HepG2 (cell line): ENCODE data around the gene ARMC8. TPM values are rescaled to one million over a fixed set of nuclear protein-coding genes. Genes with fewer than 3 reads are reported as not detected.

Experiments used
- CCAR2 ChIP-seq: fragments of 200-400 bp; formaldehyde crosslinking; optimal IDR thresholded peaks from 2 replicates; pipeline ENCODE3; 2018; ENCODE audit warnings: low read depth, mild to moderate bottlenecking, low read length, moderate library complexity
- DMAP1 ChIP-seq: IDR thresholded peaks from 2 replicates; pipeline ENCODE4 v1.6.1; 2016
- FIP1L1 ChIP-seq: fragments of 200-400 bp; formaldehyde crosslinking; IDR thresholded peaks from 2 replicates; pipeline ENCODE4 v1.6.1; 2018; ENCODE audit warnings: low read depth, mild to moderate bottlenecking, low read length, moderate library complexity, borderline replicate concordance; ENCODE audit not compliant: insufficient read depth
- GTF3A ChIP-seq: sonication (generic); formaldehyde crosslinking; conservative IDR thresholded peaks from 2 replicates; pipeline ENCODE4 v1.4.0; 2020; ENCODE audit warnings: mild to moderate bottlenecking, missing genetic modification reagents
- HIC2 ChIP-seq: sonication (generic); formaldehyde crosslinking; IDR thresholded peaks from 2 replicates; pipeline ENCODE4 v1.9.0; 2022; ENCODE audit warnings: low read depth, missing genetic modification reagents
- JARID2 ChIP-seq: sonication (generic); formaldehyde crosslinking; IDR thresholded peaks from 2 replicates; pipeline ENCODE4 v1.8.1; 2023; ENCODE audit warnings: missing genetic modification reagents, inconsistent platforms; ENCODE audit not compliant: insufficient replicate concordance
- KLF16 ChIP-seq, 2 experiments: sonication (generic) in 1 of 2; formaldehyde crosslinking in 1 of 2; IDR thresholded peaks; 2 replicates each; pipeline versions ENCODE4 v1.6.1 to v1.8.0; 2016 to 2023; ENCODE audit warnings: missing genetic modification reagents in 2 of 2, missing compliant biosample characterization in 1 of 2
- MAZ ChIP-seq, 2 experiments: sonication (generic) in 1 of 2; formaldehyde crosslinking in 1 of 2; IDR thresholded peaks; 2 replicates each; pipeline versions ENCODE4 v1.5.0 to v1.6.1; 2012 to 2020; ENCODE audit warnings: low read depth in 2 of 2, mild to moderate bottlenecking in 2 of 2, borderline replicate concordance in 1 of 2, improper control_type of control experiment in 1 of 2, low read length in 1 of 2, missing genetic modification reagents in 1 of 2, moderate library complexity in 1 of 2
- MTA3 ChIP-seq: sonication (generic); formaldehyde crosslinking; IDR thresholded peaks from 2 replicates; pipeline ENCODE4 v1.4.0; 2020; ENCODE audit warnings: missing genetic modification reagents
- PAX8 ChIP-seq: sonication (generic); formaldehyde crosslinking; IDR thresholded peaks from 2 replicates; pipeline ENCODE4 v1.8.0; 2022; ENCODE audit warnings: mild to moderate bottlenecking, missing genetic modification reagents, borderline replicate concordance
- SP140L ChIP-seq: sonication (generic); formaldehyde crosslinking; IDR thresholded peaks from 2 replicates; pipeline ENCODE4 v1.4.0; 2020; ENCODE audit warnings: missing genetic modification reagents, borderline replicate concordance
- SSRP1 ChIP-seq: IDR thresholded peaks from 2 replicates; pipeline ENCODE4 v1.6.1; 2016; ENCODE audit warnings: control low read depth
- TBL1XR1 ChIP-seq: fragments of 150-350 bp; IDR thresholded peaks from 2 replicates; pipeline ENCODE4 v1.6.1; 2014; ENCODE audit warnings: borderline replicate concordance, low read length; ENCODE audit not compliant: partially characterized antibody
- TIGD3 ChIP-seq: sonication (generic); formaldehyde crosslinking; IDR thresholded peaks from 2 replicates; pipeline ENCODE4 v1.5.1; 2020; ENCODE audit warnings: mild to moderate bottlenecking, missing genetic modification reagents, borderline replicate concordance
- ZBTB43 ChIP-seq: sonication (generic); formaldehyde crosslinking; conservative IDR thresholded peaks from 2 replicates; pipeline ENCODE4 v1.4.0; 2020; ENCODE audit warnings: missing genetic modification reagents
- ZNF282 ChIP-seq: fragments of 450-650 bp; IDR thresholded peaks from 2 replicates; pipeline ENCODE4 v1.6.1; 2018; ENCODE audit not compliant: partially characterized antibody
- ZNF547 ChIP-seq: sonication (generic); formaldehyde crosslinking; IDR thresholded peaks from 2 replicates; pipeline ENCODE4 v1.5.1; 2020; ENCODE audit warnings: mild to moderate bottlenecking, missing genetic modification reagents
- ZNF572 ChIP-seq: sonication (generic); formaldehyde crosslinking; IDR thresholded peaks from 2 replicates; pipeline ENCODE4 v1.5.1; 2020; ENCODE audit warnings: mild to moderate bottlenecking, missing genetic modification reagents
- polyA plus RNA-seq, 8 experiments: library from polyadenylated mRNA; depleted of rRNA in 3 of 8; stranded (reverse) in 7 of 8; unstranded in 1 of 8; fragments of >200 nt; fragmentation: Illumina TruSeq in 4 of 8; extraction: Trizol in 4 of 8; gene quantifications; 2 replicates each; pipeline versions ENCODE4 v1.2.1 to v1.2.3, GENCODE V29; 2011 to 2016; ENCODE audit warnings: low read depth in 4 of 8, missing spikeins in 1 of 8, mixed read lengths in 1 of 8; ENCODE audit not compliant: insufficient read depth in 1 of 8
- total RNA-seq, 5 experiments: library from RNA; depleted of rRNA; stranded (reverse); fragments of >200 nt; fragmentation: Illumina TruSeq; extraction: Trizol; gene quantifications; 2 replicates each; pipeline ENCODE4 v1.2.3, GENCODE V29; 2016; ENCODE audit warnings: low read depth in 1 of 5
- TF ChIP-seq, protein P1 (sequence below): sonication (generic); formaldehyde crosslinking; IDR thresholded peaks from 2 replicates; pipeline ENCODE4 v1.4.0; 2020; ENCODE audit warnings: missing genetic modification reagents
- TF ChIP-seq, protein P2 (sequence below): sonication (generic); formaldehyde crosslinking; conservative IDR thresholded peaks from 2 replicates; pipeline ENCODE4 v1.5.0; 2020; ENCODE audit warnings: missing genetic modification reagents

ARMC8 gene
- total and polyA plus RNA-seq, 2 of the 13 experiments (the other 11 are each of a cell fraction or from before 2014, with no cell fraction given) = 38.9 to 55.3 TPM

DNA sequence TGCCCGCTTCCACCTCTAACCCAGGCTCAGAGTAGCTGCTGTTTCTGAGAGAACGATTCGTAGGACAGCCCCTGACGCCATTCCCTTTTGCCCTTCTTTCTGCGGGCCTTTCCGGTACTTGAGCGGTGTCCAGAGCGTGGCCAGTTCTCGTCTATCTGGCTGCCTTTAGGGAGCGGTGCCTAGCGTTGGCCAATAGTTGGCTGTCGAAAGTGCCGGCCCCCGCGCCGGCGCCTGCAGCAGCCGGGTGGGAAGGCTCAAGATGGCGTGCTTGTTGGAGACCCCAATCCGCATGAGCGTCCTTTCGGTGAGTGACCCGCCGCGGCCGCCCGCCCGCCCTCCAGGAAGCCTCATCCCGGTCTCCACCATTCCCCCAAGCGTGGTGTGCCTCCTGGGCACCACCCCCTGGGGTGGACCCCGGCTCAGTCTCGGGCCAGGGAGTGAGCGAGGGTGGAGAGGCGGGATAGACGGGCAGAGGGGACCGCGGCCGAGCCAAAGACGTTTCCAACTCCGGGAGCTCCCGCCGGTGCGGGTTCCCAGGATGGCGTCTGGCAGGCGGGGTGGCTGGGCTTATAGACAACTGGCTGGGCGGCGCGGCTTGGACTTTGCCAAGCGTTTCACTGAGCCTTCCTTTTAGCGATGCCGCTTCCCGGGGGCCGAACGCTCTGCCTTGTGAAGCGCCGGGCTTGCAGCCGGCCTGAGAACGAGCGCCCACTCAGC, at the start of gene ARMC8 (continued):
- TF ChIP-seq, protein P1, sequence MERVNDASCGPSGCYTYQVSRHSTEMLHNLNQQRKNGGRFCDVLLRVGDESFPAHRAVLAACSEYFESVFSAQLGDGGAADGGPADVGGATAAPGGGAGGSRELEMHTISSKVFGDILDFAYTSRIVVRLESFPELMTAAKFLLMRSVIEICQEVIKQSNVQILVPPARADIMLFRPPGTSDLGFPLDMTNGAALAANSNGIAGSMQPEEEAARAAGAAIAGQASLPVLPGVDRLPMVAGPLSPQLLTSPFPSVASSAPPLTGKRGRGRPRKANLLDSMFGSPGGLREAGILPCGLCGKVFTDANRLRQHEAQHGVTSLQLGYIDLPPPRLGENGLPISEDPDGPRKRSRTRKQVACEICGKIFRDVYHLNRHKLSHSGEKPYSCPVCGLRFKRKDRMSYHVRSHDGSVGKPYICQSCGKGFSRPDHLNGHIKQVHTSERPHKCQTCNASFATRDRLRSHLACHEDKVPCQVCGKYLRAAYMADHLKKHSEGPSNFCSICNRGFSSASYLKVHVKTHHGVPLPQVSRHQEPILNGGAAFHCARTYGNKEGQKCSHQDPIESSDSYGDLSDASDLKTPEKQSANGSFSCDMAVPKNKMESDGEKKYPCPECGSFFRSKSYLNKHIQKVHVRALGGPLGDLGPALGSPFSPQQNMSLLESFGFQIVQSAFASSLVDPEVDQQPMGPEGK (CRISPR knock-in tag) = peak; percentile 55
- peak; percentile 56; the same call in 1 of the 2 replicates for TF ChIP-seq SP140L (CRISPR knock-in tag)
- 0 out of 2 replicates have a peak, but pooled peaks have one; percentile 86 for TF ChIP-seq PAX8 (CRISPR knock-in tag)
- no peak for TF ChIP-seq TIGD3 (CRISPR knock-in tag)
- no peak for TF ChIP-seq ZNF572 (CRISPR knock-in tag)
- TF ChIP-seq ZBTB43 = no peak
- TF ChIP-seq MAZ (IDR thresholded peaks at IDR 0.05; ENCODE audit: borderline replicate concordance, low read depth, low read length) = peak; percentile 29; the same call in 1 of the 2 replicates
- TF ChIP-seq MAZ (CRISPR knock-in tag; IDR thresholded peaks at IDR 0.05; ENCODE audit: low read depth) = no peak; the same call in none of the 2 replicates
- TF ChIP-seq DMAP1 (CRISPR knock-in tag) = peak; percentile 91
- TF ChIP-seq GTF3A (CRISPR knock-in tag) = peak; percentile 84; the same call in 1 of the 2 replicates
- no peak for TF ChIP-seq ZNF282
- TF ChIP-seq JARID2 (CRISPR knock-in tag) = no peak
- peak; percentile 3 for TF ChIP-seq TBL1XR1
- peak; percentile 65; the same call in 1 of the 2 replicates for TF ChIP-seq HIC2 (CRISPR knock-in tag)
- TF ChIP-seq CCAR2 = no peak
- TF ChIP-seq FIP1L1 = no peak
- no peak for TF ChIP-seq SSRP1 (CRISPR knock-in tag)
- TF ChIP-seq KLF16 (CRISPR knock-in tag; IDR thresholded peaks at IDR 0.05) = peak in 1 of 2 experiments; percentile 75; a peak in 1 of 4 replicates
- no peak for TF ChIP-seq ZNF547 (CRISPR knock-in tag)
- no peak for TF ChIP-seq MTA3
- TF ChIP-seq, protein P2, sequence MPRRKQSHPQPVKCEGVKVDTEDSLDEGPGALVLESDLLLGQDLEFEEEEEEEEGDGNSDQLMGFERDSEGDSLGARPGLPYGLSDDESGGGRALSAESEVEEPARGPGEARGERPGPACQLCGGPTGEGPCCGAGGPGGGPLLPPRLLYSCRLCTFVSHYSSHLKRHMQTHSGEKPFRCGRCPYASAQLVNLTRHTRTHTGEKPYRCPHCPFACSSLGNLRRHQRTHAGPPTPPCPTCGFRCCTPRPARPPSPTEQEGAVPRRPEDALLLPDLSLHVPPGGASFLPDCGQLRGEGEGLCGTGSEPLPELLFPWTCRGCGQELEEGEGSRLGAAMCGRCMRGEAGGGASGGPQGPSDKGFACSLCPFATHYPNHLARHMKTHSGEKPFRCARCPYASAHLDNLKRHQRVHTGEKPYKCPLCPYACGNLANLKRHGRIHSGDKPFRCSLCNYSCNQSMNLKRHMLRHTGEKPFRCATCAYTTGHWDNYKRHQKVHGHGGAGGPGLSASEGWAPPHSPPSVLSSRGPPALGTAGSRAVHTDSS (CRISPR knock-in tag) = no peak
